HepG2 (cell line): ENCODE results near the gene LACTBL1. TPM values are rescaled to one million over a fixed set of nuclear protein-coding genes. Genes with fewer than 3 reads are reported as not detected.

ENCODE experiments used
- AHR ChIP-seq: IDR thresholded peaks from 2 replicates; pipeline ENCODE4 v1.6.1; 2018; ENCODE audit warnings: missing genetic modification reagents, missing compliant biosample characterization
- BRD4 ChIP-seq: sonication (generic); formaldehyde crosslinking; IDR thresholded peaks from 2 replicates; pipeline ENCODE4 v1.4.0; 2020; ENCODE audit warnings: missing genetic modification reagents
- CREBL2 ChIP-seq: sonication (generic); formaldehyde crosslinking; IDR thresholded peaks from 2 replicates; pipeline ENCODE4 v1.8.1; 2023; ENCODE audit warnings: missing genetic modification reagents, mild to moderate bottlenecking, borderline replicate concordance
- EED ChIP-seq: sonication (generic); formaldehyde crosslinking; IDR thresholded peaks from 2 replicates; pipeline ENCODE4 v1.5.0; 2020; ENCODE audit warnings: mild to moderate bottlenecking, missing genetic modification reagents
- GATA4 ChIP-seq: sonication (generic); IDR thresholded peaks from 2 replicates; pipeline ENCODE4 v1.6.1; 2016; ENCODE audit warnings: antibody characterized with exemption, low read depth, borderline replicate concordance
- KAT8 ChIP-seq: IDR thresholded peaks from 2 replicates; pipeline ENCODE4 v1.6.1; 2016; ENCODE audit warnings: missing genetic modification reagents, missing compliant biosample characterization
- LCORL ChIP-seq, 2 experiments: fragments of 450-650 bp in 1 of 2; sonication (generic) in 1 of 2; formaldehyde crosslinking in 1 of 2; IDR thresholded peaks; 2 replicates each; pipeline versions ENCODE4 v1.5.0 to v1.6.1; 2017 to 2020; ENCODE audit warnings: antibody characterized with exemption in 1 of 2, missing genetic modification reagents in 1 of 2
- PAF1 ChIP-seq: IDR thresholded peaks from 2 replicates; pipeline ENCODE4 v1.6.1; 2016; ENCODE audit warnings: missing genetic modification reagents, missing compliant biosample characterization
- PBX3 ChIP-seq: sonication (generic); formaldehyde crosslinking; IDR thresholded peaks from 2 replicates; pipeline ENCODE4 v1.8.1; 2023; ENCODE audit warnings: missing genetic modification reagents, inconsistent platforms, borderline replicate concordance
- PHF5A ChIP-seq: IDR thresholded peaks from one replicate; pipeline ENCODE4 v1.6.1; 2018; ENCODE audit warnings: low read depth, missing genetic modification reagents; ENCODE audit not compliant: unreplicated experiment
- RORA ChIP-seq: sonication (generic); formaldehyde crosslinking; IDR thresholded peaks from 2 replicates; pipeline ENCODE4 v1.5.0; 2020; ENCODE audit warnings: mild to moderate bottlenecking, missing genetic modification reagents, moderate library complexity
- TAF1 ChIP-seq: sonication (generic); formaldehyde crosslinking; IDR thresholded peaks from 2 replicates; pipeline ENCODE4 v1.4.0; 2020; ENCODE audit warnings: missing genetic modification reagents
- USF2 ChIP-seq, 2 experiments: sonication (generic) in 1 of 2; formaldehyde crosslinking in 1 of 2; IDR thresholded peaks; 2 replicates each; pipeline versions ENCODE4 v1.5.1 to v1.6.1; 2011 to 2020; ENCODE audit warnings: borderline replicate concordance in 1 of 2, low read depth in 1 of 2, low read length in 1 of 2, mild to moderate bottlenecking in 1 of 2, missing genetic modification reagents in 1 of 2, moderate library complexity in 1 of 2
- ZFP1 ChIP-seq: IDR thresholded peaks from 2 replicates; pipeline ENCODE4 v1.6.1; 2016
- ZMYM3 ChIP-seq: sonication (generic); formaldehyde crosslinking; IDR thresholded peaks from 2 replicates; pipeline ENCODE4 v1.5.1; 2020; ENCODE audit warnings: mild to moderate bottlenecking, missing genetic modification reagents
- ZNF367 ChIP-seq: sonication (generic); formaldehyde crosslinking; IDR thresholded peaks from 2 replicates; pipeline ENCODE4 v1.4.0; 2020; ENCODE audit warnings: missing genetic modification reagents, borderline replicate concordance
- ZNF878 ChIP-seq: sonication (generic); formaldehyde crosslinking; IDR thresholded peaks from 2 replicates; pipeline ENCODE4 v1.8.1; 2023; ENCODE audit warnings: mild to moderate bottlenecking, missing genetic modification reagents, moderate library complexity
- ZNF891 ChIP-seq: sonication (generic); formaldehyde crosslinking; IDR thresholded peaks from 2 replicates; pipeline ENCODE4 v1.5.0; 2020; ENCODE audit warnings: mild to moderate bottlenecking, missing genetic modification reagents
- ZSCAN21 ChIP-seq: sonication (generic); formaldehyde crosslinking; IDR thresholded peaks from 2 replicates; pipeline ENCODE4 v1.8.0; 2022; ENCODE audit warnings: mild to moderate bottlenecking, missing genetic modification reagents, moderate library complexity, borderline replicate concordance
- polyA plus RNA-seq, 8 experiments: library from polyadenylated mRNA; depleted of rRNA in 3 of 8; stranded (reverse) in 7 of 8; unstranded in 1 of 8; fragments of >200 nt; fragmentation: Illumina TruSeq in 4 of 8; extraction: Trizol in 4 of 8; gene quantifications; 2 replicates each; pipeline versions ENCODE4 v1.2.1 to v1.2.3, GENCODE V29; 2011 to 2016; ENCODE audit warnings: low read depth in 4 of 8, missing spikeins in 1 of 8, mixed read lengths in 1 of 8; ENCODE audit not compliant: insufficient read depth in 1 of 8
- total RNA-seq, 5 experiments: library from RNA; depleted of rRNA; stranded (reverse); fragments of >200 nt; fragmentation: Illumina TruSeq; extraction: Trizol; gene quantifications; 2 replicates each; pipeline ENCODE4 v1.2.3, GENCODE V29; 2016; ENCODE audit warnings: low read depth in 1 of 5
- TF ChIP-seq, protein P1 (sequence below): sonication (generic); formaldehyde crosslinking; IDR thresholded peaks from 2 replicates; pipeline ENCODE4 v1.5.0; 2020; ENCODE audit warnings: missing genetic modification reagents
- TF ChIP-seq, protein P2 (sequence below): sonication (generic); formaldehyde crosslinking; conservative IDR thresholded peaks from 2 replicates; pipeline ENCODE4 v1.4.0; 2020; ENCODE audit warnings: missing genetic modification reagents

The LACTBL1 gene
- total and polyA plus RNA-seq, 2 of the 13 experiments (the other 11 are each of a cell fraction or from before 2014, with no cell fraction given) = 0.12 to 1.3 TPM

- no peak for TF ChIP-seq USF2 (IDR thresholded peaks at IDR 0.05; ENCODE audit: low read depth, low read length)
- peak; percentile 44; the same call in 1 of the 2 replicates for TF ChIP-seq USF2 (CRISPR knock-in tag; IDR thresholded peaks at IDR 0.05; ENCODE audit: borderline replicate concordance)
- peak; percentile 98 for TF ChIP-seq KAT8 (CRISPR knock-in tag)
- TF ChIP-seq PBX3 (CRISPR knock-in tag) = no peak
- TF ChIP-seq ZNF891 = no peak
- TF ChIP-seq ZMYM3 = peak; percentile 79
- no peak for TF ChIP-seq PAF1
- TF ChIP-seq LCORL (IDR thresholded peaks at IDR 0.05) = 0 out of 2 replicates have a peak, but pooled peaks have one; percentile 26
- TF ChIP-seq LCORL (CRISPR knock-in tag; IDR thresholded peaks at IDR 0.05) = peak; percentile 82
- TF ChIP-seq TAF1 (CRISPR knock-in tag) = peak; percentile 95
- TF ChIP-seq, protein P1, sequence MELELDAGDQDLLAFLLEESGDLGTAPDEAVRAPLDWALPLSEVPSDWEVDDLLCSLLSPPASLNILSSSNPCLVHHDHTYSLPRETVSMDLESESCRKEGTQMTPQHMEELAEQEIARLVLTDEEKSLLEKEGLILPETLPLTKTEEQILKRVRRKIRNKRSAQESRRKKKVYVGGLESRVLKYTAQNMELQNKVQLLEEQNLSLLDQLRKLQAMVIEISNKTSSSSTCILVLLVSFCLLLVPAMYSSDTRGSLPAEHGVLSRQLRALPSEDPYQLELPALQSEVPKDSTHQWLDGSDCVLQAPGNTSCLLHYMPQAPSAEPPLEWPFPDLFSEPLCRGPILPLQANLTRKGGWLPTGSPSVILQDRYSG (CRISPR knock-in tag) = no peak
- peak; percentile 81; the same call in 1 of the 2 replicates for TF ChIP-seq ZFP1
- TF ChIP-seq RORA (CRISPR knock-in tag) = no peak
- peak; percentile 96 for TF ChIP-seq ZSCAN21 (CRISPR knock-in tag)
- TF ChIP-seq ZNF878 (CRISPR knock-in tag) = peak; percentile 85
- TF ChIP-seq EED = peak; percentile 46; the same call in 1 of the 2 replicates
- TF ChIP-seq ZNF367 (CRISPR knock-in tag) = 0 out of 2 replicates have a peak, but pooled peaks have one; percentile 54
- TF ChIP-seq PHF5A (CRISPR knock-in tag) = peak; percentile 90
- TF ChIP-seq, protein P2, sequence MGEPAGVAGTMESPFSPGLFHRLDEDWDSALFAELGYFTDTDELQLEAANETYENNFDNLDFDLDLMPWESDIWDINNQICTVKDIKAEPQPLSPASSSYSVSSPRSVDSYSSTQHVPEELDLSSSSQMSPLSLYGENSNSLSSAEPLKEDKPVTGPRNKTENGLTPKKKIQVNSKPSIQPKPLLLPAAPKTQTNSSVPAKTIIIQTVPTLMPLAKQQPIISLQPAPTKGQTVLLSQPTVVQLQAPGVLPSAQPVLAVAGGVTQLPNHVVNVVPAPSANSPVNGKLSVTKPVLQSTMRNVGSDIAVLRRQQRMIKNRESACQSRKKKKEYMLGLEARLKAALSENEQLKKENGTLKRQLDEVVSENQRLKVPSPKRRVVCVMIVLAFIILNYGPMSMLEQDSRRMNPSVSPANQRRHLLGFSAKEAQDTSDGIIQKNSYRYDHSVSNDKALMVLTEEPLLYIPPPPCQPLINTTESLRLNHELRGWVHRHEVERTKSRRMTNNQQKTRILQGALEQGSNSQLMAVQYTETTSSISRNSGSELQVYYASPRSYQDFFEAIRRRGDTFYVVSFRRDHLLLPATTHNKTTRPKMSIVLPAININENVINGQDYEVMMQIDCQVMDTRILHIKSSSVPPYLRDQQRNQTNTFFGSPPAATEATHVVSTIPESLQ (CRISPR knock-in tag) = no peak; the same call in 1 of the 2 replicates
- peak; percentile 87; the same call in 1 of the 2 replicates for TF ChIP-seq BRD4
- peak; percentile 62; the same call in 1 of the 2 replicates for TF ChIP-seq AHR (CRISPR knock-in tag)
- TF ChIP-seq GATA4 = no peak
- TF ChIP-seq CREBL2 = no peak
These were observed 46.6 kb upstream of the LACTBL1 start, which contains the start of gene KDM1A (continued) for GRCh38 chr1:23019094-23019862.
